Colon (tissue), 2 donors: Measurements from ENCODE around the gene TLN1.

Experiments
- FAIRE-seq: peaks from 2 replicates; lab custom pipeline; 2012; peaks lifted over from hg19 to GRCh38; lab: Jason Lieb, UNC
- donor health status: control.
- donor health status: control.

TLN1 gene

DNA sequence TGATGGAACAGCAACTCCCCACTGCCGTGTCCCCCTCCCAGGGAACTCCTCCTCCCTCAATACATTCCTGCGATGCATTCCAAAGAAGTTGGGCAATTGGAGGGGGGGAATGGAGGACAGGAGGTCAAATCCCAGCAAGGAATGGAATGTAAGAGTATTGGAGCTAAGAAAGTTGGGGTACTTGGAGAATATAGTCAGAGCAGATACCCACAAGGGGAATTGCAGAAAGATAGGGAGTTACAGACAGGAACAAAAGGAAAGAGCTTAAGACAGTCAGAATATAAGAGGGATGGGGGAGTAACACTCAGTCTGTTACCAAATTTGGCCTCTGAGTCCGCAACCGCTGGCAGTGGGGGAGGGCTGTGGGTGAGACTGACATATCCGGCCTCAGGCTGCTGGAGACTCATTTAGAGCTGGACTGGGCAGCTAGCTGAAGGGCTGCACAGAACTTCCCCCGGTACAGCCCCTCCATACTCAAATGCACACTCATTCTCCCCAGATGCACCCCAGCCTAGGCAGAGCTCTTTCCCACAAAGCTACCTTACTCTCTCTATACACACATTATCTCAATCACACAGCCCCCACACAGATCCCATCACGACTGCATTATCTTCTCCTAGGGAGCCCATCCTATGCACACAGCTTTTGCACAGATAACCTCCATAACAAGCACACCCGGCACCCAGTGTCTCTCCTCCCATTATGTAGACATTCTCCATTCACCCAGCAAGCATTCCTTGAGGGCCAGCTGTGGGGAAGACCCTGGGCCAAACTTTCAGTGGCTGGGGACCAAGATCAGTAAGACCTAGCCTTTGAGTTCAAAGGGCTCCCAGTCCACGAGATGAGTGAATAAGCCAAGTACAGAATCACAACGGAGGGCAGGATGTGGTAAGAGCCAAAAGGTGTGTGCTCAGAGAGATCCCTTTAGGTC, 3.7 kb downstream of the TLN1 start:
- no peak for FAIRE-seq

DNA sequence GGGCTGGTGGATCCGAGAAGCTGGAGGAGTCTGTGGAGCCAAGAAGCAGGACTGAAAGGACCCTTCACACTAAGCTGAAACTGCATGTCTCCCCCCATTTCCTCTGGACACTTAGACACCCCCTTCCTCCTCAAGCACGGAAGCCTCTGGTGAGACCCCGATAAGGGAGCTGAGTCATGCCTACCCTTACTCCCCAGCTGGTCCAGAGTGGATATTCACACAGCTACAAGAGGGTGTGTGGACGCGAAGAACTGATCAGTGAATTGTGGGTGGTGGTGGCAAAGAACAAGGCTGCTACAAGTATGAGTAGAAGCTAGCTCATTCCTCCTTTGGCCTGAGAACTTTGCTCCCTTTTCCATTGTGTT, 4.3 kb downstream of the TLN1 start:
- FAIRE-seq: no peak

DNA sequence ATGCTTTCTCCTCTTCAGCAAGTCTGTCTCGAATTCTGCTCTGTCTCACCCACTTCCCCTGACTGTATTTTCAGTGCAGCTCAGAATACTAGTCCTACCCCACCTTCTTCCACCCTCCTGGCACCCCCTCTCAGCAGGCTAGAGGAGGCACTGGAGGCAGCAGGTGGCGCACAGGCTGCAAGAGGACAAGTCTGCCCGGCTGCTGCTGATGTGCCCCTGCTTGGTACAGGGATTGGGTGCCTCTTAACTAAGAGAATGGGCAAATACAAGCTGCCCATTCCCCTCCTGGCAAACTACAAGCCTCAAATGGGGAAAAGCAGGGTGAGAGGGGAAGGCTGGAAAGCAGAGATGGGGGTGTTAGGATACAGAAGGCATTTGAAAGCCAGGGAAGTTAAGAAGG, 5.1 kb downstream of the TLN1 start:
- FAIRE-seq: no peak

DNA sequence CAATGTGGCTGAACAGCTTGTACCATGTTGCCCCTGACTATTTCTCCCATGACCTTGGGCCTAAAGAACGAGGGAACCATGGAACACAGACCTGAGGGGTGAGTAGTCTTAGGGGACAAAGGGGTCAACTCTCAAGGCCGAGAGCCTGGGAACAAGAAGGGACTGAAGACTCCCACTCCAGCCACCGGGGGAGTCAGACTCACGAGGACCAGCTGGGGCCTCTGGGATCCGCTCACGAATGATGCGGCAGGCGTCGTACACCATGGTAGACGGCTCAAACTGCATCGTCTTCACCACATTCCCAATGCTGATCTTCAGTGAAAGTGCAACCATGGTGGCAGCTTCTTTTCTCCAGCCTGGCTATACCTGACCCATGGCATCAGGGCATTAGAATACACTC, 6.6 kb downstream of the TLN1 start:
- no peak for FAIRE-seq

DNA sequence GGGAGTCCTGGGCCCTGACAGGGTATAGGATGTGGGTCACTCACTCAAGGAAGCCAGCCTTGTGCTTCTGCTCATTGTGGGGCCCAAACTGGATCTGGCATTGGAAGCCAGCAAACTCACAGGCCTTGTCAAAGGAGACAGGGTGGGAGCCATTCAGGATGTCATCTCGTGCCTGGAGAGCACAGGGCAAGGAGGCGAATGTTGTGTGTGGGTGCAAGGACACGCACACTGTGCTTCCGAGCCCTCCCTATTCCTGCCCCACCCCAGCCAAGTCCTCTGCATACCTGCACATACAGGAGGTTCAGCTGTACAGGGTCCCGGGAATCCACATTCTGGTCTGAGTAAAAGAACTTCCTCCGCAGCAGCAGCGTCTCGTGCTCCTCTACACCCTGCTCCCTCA, 8.1 kb downstream of the TLN1 start:
- no peak for FAIRE-seq

DNA sequence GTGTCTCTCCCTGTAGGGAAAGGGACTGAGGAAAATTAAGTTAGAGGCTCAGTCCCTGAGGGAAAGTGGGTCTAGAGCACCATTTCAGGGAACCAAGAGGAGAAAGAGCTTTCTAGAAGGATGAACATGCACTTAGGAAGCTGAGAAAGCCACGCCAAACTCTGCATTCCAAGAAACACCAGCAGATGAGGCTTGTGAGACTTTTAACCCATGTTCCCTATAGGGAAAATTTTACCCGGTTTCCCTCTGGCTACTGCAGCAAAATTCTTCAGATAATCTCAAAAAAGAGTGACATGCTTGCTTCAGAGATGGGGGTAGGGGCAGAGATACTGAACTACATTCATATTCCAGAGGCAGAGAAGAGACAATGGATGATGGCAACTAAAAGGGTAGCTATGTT, 8.6 kb downstream of the TLN1 start:
- FAIRE-seq: no peak

DNA sequence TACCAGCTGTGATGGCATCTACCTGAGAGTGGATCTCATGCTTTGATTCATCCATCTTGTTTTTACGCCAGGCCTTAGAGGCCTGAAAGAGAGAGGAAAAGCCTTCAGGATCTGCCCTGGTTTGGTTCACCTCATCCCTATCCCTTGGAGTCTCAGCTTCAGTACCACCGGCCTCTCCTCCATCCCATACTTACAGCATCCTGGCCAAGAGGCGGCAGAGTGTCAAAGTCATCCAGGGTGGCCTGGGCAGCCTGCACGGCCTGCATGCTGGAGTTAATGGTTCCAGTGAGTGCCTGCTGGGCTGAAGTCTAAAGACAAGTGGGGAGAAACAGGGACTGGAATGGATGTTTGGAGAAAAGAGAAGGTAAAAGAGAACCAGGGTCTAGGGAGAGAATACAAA, 12.4 kb downstream of the TLN1 start:
- FAIRE-seq: no peak

DNA sequence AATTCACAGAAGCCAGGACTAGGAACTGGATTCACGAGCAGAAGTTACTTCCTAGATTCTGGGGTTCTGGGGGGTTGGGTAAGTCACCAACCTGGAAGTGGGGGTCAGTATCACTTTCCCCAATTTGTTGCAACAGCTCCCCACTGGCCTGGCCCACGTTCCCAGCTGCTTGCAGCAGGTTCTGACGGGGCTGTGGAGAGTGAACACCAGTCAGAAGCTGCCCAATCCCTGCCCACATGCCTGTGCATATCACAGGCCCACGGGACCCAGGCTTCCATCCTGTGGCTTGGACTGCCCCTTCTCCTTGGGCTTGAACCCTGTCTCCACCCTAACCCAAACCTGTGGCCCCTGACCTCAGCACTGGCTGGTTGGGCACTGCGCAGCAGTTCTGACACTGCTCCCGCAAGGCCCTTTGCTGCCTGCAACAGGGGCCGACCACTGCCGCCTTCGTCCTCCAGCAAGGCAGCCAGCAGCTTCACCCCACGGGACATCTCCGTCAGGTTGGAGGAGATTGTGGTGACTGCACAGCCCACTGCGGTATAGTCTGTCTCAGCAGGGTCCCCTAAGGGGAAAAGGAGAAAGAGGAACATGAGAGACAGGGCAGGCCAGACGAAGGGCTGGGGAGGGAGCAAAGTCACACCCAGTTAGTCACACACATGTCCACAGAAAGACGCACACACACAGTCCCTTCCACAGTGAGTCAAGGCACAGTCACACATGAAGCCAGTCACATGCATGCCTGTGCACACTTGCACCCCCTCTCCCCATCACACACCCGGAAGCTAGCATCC, 13.1 kb downstream of the TLN1 start:
- FAIRE-seq: no peak

DNA sequence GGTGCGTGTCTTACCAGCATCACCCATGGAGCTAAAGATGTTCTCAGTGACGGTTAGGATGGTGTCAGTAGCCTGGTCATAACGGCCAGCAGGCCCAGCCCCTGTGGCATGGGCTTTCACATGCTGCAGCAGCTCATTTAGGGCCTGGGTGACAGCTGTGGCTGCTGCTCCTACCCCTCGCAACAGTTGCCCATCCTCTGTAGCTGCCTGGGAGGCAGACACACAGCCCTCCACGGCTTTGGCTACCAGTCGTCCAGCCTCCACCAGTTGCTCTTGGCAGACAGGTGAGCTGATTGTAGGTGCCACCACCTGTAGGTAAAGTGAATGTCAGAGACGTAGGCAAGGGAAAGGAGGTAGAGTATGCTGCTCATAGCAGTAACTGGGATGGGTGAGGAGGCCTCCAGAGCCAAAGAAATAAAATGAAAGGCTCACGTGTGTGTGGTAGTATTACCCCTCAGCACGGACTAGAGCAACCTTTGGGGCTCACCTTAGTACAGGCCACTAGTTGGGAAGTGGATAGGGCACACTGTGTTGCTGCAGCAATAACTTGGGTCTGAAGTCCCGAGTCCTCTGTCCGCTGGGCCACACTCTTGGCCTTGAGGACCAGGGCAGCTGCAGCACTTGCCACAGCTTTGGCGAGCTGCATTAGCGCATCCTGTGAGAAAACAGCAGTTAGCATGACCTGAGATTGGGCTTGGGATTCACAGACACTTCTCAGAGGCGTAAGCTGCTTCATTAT, 14.7 kb downstream of the TLN1 start:
- no peak for FAIRE-seq

DNA sequence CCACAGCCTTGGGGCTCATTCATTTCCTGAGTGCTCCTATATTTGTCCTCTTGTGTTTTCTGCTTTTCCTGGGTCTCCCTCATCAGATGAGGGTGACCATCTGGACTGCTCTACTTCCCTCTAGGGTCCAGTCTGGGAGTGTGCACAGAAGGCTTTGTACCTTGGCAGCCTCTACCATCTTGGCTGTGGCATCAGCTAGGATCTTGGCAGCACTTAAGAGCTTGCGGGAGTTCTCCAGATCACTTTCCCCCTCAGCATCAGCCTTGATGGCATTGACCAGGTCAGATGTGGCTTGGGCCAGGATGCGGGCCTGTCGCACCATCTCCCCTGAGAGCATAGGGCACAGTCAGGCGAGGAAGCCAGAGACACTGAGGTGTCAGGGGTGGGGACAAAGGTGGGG, 15.8 kb downstream of the TLN1 start:
- FAIRE-seq: no peak

DNA sequence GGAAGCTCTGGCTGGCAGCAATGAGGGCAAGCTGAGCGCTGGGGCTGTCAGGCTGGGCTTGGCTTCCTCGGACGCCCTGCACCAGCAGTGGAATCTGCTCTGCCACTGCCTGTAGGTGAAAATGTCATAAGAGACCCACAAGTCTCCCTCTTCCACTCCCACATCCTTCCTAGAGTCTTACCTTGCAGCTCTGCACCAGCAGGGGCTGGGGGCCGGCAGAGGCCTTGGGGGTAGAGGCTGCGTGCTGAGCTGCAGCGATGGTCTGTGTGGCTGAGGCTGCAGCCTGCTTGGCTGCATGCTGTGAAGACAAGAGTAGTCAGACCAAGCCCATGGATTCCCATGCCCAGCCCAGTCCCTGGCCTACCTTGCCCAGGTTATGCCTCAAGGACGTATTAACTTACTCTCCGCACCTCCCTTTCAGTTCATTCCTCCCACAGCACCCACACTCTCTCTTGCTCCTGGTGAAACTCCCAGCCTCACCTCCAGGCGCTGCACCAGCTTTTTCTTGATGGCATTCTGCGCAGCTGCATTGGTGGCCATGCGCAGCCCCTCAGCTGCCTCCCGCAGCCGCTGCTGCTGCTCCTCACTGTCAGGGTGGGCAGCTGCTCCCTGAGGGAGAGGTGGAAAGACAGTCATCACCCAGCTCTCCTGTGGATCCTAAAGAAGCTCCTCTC, 17.3 kb downstream of the TLN1 start:
- FAIRE-seq: no peak

DNA sequence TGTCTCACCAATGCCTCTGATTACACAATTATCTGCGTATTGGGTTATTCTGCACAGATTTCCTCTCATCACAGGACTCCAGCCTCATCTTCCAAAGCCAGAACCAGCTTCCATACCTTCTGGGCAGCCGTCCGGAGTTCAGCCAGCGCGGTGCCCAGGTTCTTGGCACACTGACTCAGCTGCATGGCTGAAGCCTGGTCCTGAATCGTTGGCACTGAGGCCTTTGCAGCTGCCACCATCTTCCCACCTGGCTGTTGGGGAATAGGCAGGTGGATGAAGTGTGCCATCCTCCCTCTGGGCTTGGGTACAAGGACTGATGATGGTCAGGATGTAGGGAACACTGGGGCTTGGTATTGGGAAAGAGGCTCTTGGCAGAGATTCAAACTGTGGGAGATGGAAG, 17.9 kb downstream of the TLN1 start:
- no peak for FAIRE-seq

DNA sequence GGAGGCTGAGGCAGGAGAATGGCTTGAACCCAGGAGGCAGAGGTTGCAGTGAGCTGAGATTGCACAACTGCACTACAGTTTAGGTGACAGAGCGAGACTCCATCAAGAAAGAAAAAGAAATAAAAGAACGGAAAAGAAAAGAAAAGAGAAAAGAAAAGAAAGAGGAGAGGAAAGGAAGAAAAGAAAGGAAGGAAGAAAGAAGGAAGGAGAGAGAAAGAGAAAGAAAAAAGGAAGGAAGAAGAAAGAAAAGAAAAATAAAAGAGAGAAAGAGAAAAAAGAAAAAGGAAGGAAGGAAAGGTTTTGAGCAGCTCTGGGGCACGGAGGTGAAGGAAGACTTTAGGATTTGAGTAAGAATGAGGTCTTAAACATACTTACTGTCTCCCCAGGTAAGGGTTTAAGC, 18.4 kb downstream of the TLN1 start:
- no peak for FAIRE-seq

DNA sequence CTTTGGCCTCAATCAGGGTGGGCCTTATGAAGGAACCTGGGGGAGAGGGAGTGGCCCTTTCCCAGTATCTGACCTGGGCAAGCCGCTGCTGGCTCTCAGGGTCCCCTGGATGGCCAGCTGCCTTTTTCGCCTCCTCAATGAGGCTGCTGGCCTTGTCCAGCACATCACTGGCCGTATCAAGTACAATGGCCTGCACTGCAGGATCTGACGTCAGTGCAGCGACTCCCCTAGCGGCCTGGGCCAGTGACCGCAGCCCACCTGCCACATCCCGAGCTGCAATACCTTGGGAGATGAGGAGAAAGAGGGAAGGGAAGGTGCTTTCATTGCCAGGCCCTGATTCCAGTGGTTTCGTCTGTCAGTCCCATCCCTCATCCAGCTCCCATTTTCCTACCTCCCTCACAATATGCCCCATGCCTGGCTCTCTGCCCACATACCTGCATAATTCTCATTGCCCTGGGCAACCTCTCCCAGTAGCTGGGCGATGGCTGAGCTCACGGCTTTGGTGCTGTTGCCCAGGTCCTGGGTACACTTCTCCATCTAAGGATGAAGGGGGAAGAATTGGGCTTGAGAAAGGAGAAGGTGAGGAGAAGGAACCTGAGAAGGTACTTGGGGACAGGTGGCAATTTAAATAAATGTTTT, 19.1 kb downstream of the TLN1 start:
- no peak for FAIRE-seq

DNA sequence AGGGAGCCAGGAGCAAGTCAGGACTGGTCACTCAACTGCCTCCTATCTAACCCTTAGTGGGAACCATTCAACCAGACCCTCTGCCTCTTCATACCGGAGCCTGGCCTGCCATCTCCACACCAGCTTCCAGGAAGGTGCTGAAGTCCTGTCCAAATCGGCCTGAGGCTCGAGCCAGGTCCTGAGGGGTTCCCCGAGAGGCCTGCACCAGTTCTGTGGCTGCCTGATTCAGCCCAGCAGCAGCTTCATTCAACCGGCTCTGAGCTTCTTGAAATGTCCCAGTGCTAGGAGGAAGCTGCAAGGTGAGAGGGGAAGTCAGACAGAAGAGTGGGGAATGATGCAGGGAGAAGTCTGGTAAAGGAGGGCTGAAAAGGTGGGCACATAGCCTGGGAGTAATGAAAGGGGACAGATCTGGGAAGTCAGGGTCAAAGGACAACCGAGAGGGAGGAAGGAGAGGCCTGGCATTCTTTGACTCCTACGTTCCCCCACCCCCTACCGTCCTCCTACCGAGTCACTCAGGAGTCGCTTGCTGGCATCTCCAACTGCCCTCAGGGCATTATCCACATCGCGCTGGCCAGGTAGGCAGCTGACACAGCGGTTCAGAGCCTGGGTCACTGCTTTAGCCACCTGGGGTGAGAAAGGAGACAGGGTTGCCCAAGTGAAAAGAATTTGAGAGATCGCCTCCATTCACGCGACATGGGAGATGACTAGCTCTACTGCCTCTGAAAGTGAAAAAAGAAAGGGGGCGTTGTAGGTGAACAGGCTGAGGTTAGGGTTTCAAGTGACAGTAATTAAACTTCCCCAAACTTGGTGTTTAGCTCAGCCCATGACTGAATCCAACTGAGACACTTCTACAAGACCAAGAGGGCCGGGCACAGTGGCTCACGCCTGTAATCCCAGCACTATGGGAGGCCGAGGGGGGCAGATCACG, 20.2 kb downstream of the TLN1 start:
- FAIRE-seq: no peak

DNA sequence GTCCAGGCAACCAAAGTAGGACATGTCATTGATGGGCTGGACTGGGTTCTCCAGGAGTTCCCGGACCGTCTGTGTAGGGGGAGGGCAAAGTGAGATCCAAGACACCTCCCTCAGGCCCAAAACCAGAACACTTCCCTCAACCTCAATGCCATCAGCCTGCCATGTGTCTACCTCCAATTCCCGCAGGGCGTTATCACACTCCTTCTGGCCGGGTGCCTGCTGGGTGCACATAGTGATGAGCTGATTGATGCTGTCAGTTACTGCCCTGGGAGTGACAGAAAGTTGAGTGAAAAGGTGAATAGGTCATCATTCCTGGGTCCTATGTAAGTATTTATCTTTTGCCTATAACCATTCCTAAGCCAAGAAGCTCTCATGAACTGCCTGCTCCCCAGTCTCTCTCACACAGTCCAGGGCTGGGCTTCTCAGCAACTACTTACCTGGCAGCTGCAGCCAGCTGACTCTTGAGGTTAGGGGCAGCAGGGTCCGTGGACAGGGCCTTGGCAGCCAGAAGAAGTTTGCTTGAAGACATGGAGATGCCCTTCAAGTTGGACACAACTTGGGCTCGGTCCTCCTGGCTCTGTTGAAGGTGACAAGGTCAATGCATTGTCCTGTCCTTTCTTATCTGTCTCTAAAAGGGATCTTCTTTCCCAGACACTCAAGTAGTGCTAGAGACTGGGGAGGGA, 21.0 kb downstream of the TLN1 start:
- no peak for FAIRE-seq

DNA sequence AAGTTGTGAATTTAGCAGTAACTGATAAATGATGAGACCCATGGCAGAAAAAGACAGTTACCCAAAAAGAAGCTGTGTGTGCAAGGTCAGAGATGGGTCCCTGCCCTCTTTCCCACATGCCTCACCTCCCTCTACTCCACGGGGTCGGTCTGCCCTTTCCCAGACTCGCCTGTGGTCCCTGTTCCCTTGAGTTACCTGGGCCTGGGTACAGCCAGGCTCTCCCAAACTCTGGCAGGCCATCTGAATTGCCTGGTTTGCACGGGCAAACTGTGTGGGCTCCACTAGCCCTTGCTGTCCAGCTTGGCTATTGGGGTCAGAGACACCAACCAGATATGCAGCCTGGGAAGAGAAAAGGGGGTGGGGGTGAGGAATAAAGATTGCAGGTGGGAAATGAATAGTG, 23.8 kb downstream of the TLN1 start:
- FAIRE-seq: no peak

DNA sequence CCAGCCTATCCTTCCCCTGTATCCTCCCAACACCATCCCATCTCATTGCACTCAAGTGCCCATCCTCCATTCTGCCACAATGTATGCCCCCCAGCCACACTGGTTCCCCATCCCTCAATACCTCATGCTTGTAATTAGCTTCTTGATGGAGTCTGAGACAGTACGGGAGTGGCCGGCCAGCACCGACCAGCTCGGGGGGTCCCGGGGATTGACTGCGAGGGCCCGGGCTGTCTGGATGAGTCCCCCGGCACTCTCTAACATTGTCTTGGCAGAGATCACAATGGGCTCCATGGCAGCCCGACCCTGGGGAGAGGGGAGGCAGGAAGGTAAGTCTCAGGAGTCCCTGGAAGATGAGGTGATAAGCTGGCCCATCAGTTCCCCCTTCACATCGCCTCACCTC, 25.0 kb downstream of the TLN1 start:
- no peak for FAIRE-seq

DNA sequence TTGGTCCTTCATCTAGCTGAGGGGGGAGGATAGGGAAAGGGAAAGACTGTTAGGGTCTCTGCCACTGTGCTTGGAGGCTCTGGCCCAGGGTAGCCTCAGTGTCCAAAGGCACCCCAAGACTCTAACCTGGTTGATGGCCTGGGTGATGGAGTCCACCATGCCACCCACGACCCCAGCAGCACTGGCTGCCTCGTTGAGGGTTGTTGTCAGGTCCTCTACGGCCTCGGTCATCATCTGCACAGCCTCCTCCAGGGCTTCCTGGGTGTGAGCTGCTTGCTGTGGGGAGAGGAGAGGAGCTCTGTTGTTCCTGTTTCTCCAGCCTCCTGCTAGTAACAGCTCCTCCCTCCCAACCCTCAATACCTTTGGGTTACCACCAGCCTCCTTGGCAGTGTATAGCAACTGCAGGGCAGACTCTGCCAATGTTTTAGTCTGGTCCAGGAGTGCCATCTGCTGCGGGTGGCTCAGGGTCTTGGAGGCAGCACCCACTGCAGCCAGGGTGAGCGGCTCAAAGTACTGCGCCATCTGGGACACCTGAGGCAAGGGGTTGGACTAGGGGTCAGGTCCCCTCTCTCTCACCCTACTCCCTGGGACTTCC, 26.1 kb downstream of the TLN1 start:
- no peak for FAIRE-seq

DNA sequence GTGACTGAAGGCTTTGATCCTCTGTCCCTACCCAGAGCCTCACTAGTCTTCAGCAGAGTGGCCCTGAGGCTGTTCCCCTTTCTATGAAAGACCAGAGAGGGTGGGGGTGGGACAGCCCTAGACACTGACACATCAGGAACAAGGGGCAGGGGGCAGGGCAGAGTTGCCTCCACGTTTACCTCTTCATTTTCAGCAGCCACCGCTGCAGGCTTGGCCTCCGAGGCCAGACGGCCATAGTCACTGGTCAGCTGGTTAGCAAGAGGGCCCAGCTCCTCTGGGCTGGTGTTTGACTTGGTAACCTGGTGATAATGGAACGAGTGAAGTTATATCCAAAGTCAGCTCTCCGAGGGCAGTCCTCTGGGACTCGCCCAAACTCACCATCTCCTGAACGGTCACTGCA, 26.6 kb downstream of the TLN1 start:
- no peak for FAIRE-seq
